Left cardiac atrium (tissue), 4 donors: ENCODE measurements around the gene PTPRN2. TPM values are rescaled to one million over a fixed set of nuclear protein-coding genes. Genes with fewer than 3 reads are reported as not detected.

Experiments used
- ATAC-seq, 2 donors: fragments of 200-7000 bp; cut with Tn5 transposase; one replicate each; pipeline ENCODE4 v1.9.1; 2020; ENCODE audit warnings: mild to moderate bottlenecking in 2 of 2, moderate library complexity in 2 of 2
- DNase-seq: peaks from one replicate; pipeline ENCODE4 v3.0.0-alpha.2; 2020
- intact Hi-C, 2 donors: fragments of 100-400 bp; cut with DNase I; formaldehyde crosslinking; loops; one replicate each; pipeline versions ENCODE4 v1.14.1 to v1.15.1; 2022 to 2023
- total RNA-seq, 2 donors: library from RNA; stranded (reverse); fragmentation: NEBNext Ultra II Directional; extraction: Animal tissue kit (Norgen Biotek cat#: 25700); gene quantifications; one replicate each; pipeline ENCODE4 v1.2.1, GENCODE V29; 2021
- donor health status: DM: no; HTN: yes; CAD: no.
- donor health status: DM: no; HTN: yes; CAD: no; lungs with severe emphysema.
- donor health status: DM: yes; HTN: yes; CAD: no.
- donor health status: Dilated cardiomyopathy.

Gene PTPRN2
- total RNA-seq, 2 donors from 2014 or later = 1.9 to 2.3 TPM

GRCh38 chr7:158403013-158403821 is 184.4 kb downstream of the PTPRN2 start:
- intact Hi-C loops = no loop called here
- ATAC-seq = no peak
- no peak for DNase-seq

- intact Hi-C loops = no loop called here
- DNase-seq = no peak
- no peak for ATAC-seq
These were observed 185.2 kb downstream of the PTPRN2 start for GRCh38 chr7:158402471-158402870.

- intact Hi-C loops = no loop called here
- ATAC-seq (no peak), DNase-seq (no peak)
These were observed 185.8 kb downstream of the PTPRN2 start for GRCh38 chr7:158401826-158402225.

GRCh38 chr7:158401295-158401694 is 186.3 kb downstream of the PTPRN2 start:
- ATAC-seq (no peak), DNase-seq (no peak)
- intact Hi-C loops = no loop called here

GRCh38 chr7:158400601-158401225 is 186.9 kb downstream of the PTPRN2 start:
- ATAC-seq = no peak
- no peak for DNase-seq
- intact Hi-C loops = no loop called here

- no peak for ATAC-seq
- intact Hi-C loops = no loop called here
- no peak for DNase-seq
These were observed 187.9 kb downstream of the PTPRN2 start for GRCh38 chr7:158399762-158400161.

- ATAC-seq = no peak
- intact Hi-C loops = no loop called here
- DNase-seq = no peak
These were observed 188.9 kb downstream of the PTPRN2 start for GRCh38 chr7:158398750-158399149.

- DNase-seq (no peak), ATAC-seq (no peak)
- intact Hi-C loops = no loop called here
These were observed 189.7 kb downstream of the PTPRN2 start for GRCh38 chr7:158397885-158398284.

- DNase-seq (no peak), ATAC-seq (no peak)
- intact Hi-C loops = no loop called here
These were observed 190.4 kb downstream of the PTPRN2 start for GRCh38 chr7:158396982-158397862.

GRCh38 chr7:158396301-158396905 is 191.2 kb downstream of the PTPRN2 start:
- DNase-seq (no peak), ATAC-seq (no peak)
- intact Hi-C loops = no loop called here

GRCh38 chr7:158395780-158396278 is 191.8 kb downstream of the PTPRN2 start:
- DNase-seq (no peak), ATAC-seq (no peak)
- intact Hi-C loops = no loop called here

- ATAC-seq (no peak), DNase-seq (no peak)
- intact Hi-C loops = no loop called here
These were observed 192.3 kb downstream of the PTPRN2 start for GRCh38 chr7:158395349-158395748.

- ATAC-seq = peak in 1 of 2 donors; percentile 37
- no peak for DNase-seq
- intact Hi-C loops = no loop called here
These were observed 192.7 kb downstream of the PTPRN2 start for GRCh38 chr7:158394936-158395335.

GRCh38 chr7:158393926-158394625 is 193.5 kb downstream of the PTPRN2 start:
- no peak for ATAC-seq
- intact Hi-C loops = no loop called here
- no peak for DNase-seq

- ATAC-seq (no peak), DNase-seq (no peak)
- intact Hi-C loops = no loop called here
These were observed 195.4 kb downstream of the PTPRN2 start for GRCh38 chr7:158392251-158392650.

GRCh38 chr7:158391541-158391940 is 196.1 kb downstream of the PTPRN2 start:
- ATAC-seq (no peak), DNase-seq (no peak)
- intact Hi-C loops = no loop called here

GRCh38 chr7:158391141-158391540 is 196.5 kb downstream of the PTPRN2 start:
- no peak for ATAC-seq
- DNase-seq = no peak
- intact Hi-C loops = no loop called here

- no peak for ATAC-seq
- DNase-seq = no peak
These were observed 197.2 kb downstream of the PTPRN2 start for GRCh38 chr7:158390460-158390859.

More at GRCh38 chr7:158390460-158390859, 197.2 kb downstream of the PTPRN2 start:
- intact Hi-C loops = no loop called here
